ENCODE results near the gene PRICKLE3. TPM values are rescaled to one million over a fixed set of nuclear protein-coding genes. Genes with fewer than 3 reads are reported as not detected.

The PRICKLE3 gene
- total and polyA plus RNA-seq, 12 donors: 6.6 to 14.8 (median 9.4) TPM

- H3K27me3 ChIP-seq: no peaks in the 10 kb centered on the region
- H3K9me3 ChIP-seq: peaks cover 0 to 12% (median 0%) of the 10 kb centered on the region in 11 donors
- H3K4me3 ChIP-seq: no peak overlapping the region
- TF ChIP-seq CTCF (IDR thresholded peaks at IDR 0.05): no peak
- H3K4me1 ChIP-seq: peaks cover 0 to 17% (median 0%) of the 10 kb centered on the region in 9 donors
- ATAC-seq (no peak), DNase-seq (no peak)
- H3K36me3 ChIP-seq: no peaks in the 10 kb centered on the region
- no peak overlapping the region for H3K27ac ChIP-seq
- intact Hi-C loops (cut with DNase I): no loop called here
- 89 to 93% methylated on average over 2 of the region's 2 CpGs for WGBS, 2 donors
Observed at GRCh38 chrX:49232525-49232924, 46.4 kb upstream of the PRICKLE3 start.

- no peak for TF ChIP-seq CTCF (IDR thresholded peaks at IDR 0.05)
- intact Hi-C loops (cut with DNase I): no loop called here
- Histone ChIP-seq H3K4me3 (peak overlapping the region in 1 of 10 donors; percentile 45), H3K4me1 (peaks cover 0 to 7% (median 0%) of the 10 kb centered on the region in 9 donors), H3K36me3 (no peaks in the 10 kb centered on the region), H3K27ac (peak overlapping the region in 1 of 10 donors; percentile 61), H3K27me3 (no peaks in the 10 kb centered on the region), H3K9me3 (peaks cover 0 to 12% (median 0%) of the 10 kb centered on the region in 11 donors)
- no peak for DNase-seq
- no peak for ATAC-seq
- WGBS, 2 donors: 96 to 97% methylated on average over 10 of the region's 10 CpGs
Observed at GRCh38 chrX:49231333-49232000, 45.3 kb upstream of the PRICKLE3 start.

- Histone ChIP-seq H3K4me1 (peaks cover 0 to 4% (median 0%) of the 10 kb centered on the region in 9 donors), H3K27me3 (no peaks in the 10 kb centered on the region), H3K4me3 (peak overlapping the region in 9 of 10 donors; percentile 6 to 50 (median 44)), H3K27ac (peak overlapping the region in 4 of 10 donors; percentile 12 to 61 (median 44)), H3K36me3 (no peaks in the 10 kb centered on the region), H3K9me3 (peaks cover 0 to 12% (median 0%) of the 10 kb centered on the region in 11 donors)
- ATAC-seq (peak; percentile 34 to 67 (median 60)), DNase-seq (peak; percentile 46 to 67)
- peak in 4 of 9 donors; percentile 24 to 32 (median 28) for TF ChIP-seq CTCF (IDR thresholded peaks at IDR 0.05)
- intact Hi-C loops (cut with DNase I): no loop called here
- WGBS, 2 donors: 4 to 7% methylated on average over 32 to 44 of the region's 44 CpGs
Observed at GRCh38 chrX:49230500-49231232, 44.5 kb upstream of the PRICKLE3 start.

GRCh38 chrX:49228185-49228584 lies 42.0 kb upstream of the PRICKLE3 start:
- 86 to 88% methylated on average over 16 to 17 of the region's 17 CpGs for WGBS, 2 donors
- Histone ChIP-seq H3K4me1 (peaks cover 0 to 4% (median 0%) of the 10 kb centered on the region in 9 donors), H3K27ac (no peak overlapping the region), H3K4me3 (no peak overlapping the region), H3K27me3 (no peaks in the 10 kb centered on the region), H3K9me3 (peaks cover 0 to 12% (median 0%) of the 10 kb centered on the region in 11 donors), H3K36me3 (no peaks in the 10 kb centered on the region)
- no peak for DNase-seq
- ATAC-seq: no peak
- no peak for TF ChIP-seq CTCF (IDR thresholded peaks at IDR 0.05)
- intact Hi-C loops (cut with DNase I): no loop called here
